GM21529 (cell line): ENCODE results near the gene ZNF264.
"Not testable (repeated sequence)": the region's sequence is repeated elsewhere in the genome, so short reads cannot be mapped to it uniquely, and the experiment has no call there.

ENCODE experiments used
- ATAC-seq: cut with Tn5 transposase; IDR thresholded peaks from one replicate; pipeline ENCODE4 v1.9.1; 2021; ENCODE audit not compliant: unreplicated experiment

Gene ZNF264

GRCh38 chr19:57191141-57192076 lies at the start of gene ZNF264:
TSS of gene ZNF264 (plus strand) at chr19:57191500. CDS start at chr19:57191914, 414 bp downstream.
- ATAC-seq, result peak; percentile 91

GRCh38 chr19:57141699-57142098 lies 49.6 kb upstream of the ZNF264 start:
- ATAC-seq, result no peak

- no peak for ATAC-seq
Measured at GRCh38 chr19:57152921-57153320, 38.4 kb upstream of the ZNF264 start.

GRCh38 chr19:57161985-57162539 lies 29.2 kb upstream of the ZNF264 start:
- no peak for ATAC-seq

GRCh38 chr19:57165846-57166245 lies 25.5 kb upstream of the ZNF264 start:
- ATAC-seq, result no peak

GRCh38 chr19:57167385-57167784 lies 23.9 kb upstream of the ZNF264 start, which contains the start of gene DUXA:
TSS of gene DUXA (minus strand) at chr19:57167485. CDS start at chr19:57167443, 42 bp downstream.
- no peak for ATAC-seq

GRCh38 chr19:57171551-57172081 lies 19.7 kb upstream of the ZNF264 start:
- ATAC-seq, result no peak

GRCh38 chr19:57190301-57190700 lies 999 bp upstream of the ZNF264 start:
- no peak for ATAC-seq

GRCh38 chr19:57192077-57192420 lies 749 bp downstream of the ZNF264 start:
- ATAC-seq, result no peak

- no peak for ATAC-seq
Measured at GRCh38 chr19:57192993-57193392, 1.7 kb downstream of the ZNF264 start.

GRCh38 chr19:57197874-57198273 lies 6.6 kb downstream of the ZNF264 start:
- ATAC-seq, result not testable (repeated sequence)

GRCh38 chr19:57202160-57202559 lies 10.9 kb downstream of the ZNF264 start:
- no peak for ATAC-seq

GRCh38 chr19:57210381-57210780 lies 19.1 kb downstream of the ZNF264 start:
- ATAC-seq, result no peak

GRCh38 chr19:57212109-57212508 lies 20.8 kb downstream of the ZNF264 start:
- ATAC-seq, result no peak

GRCh38 chr19:57227502-57227901 lies 36.2 kb downstream of the ZNF264 start:
- ATAC-seq, result no peak

- ATAC-seq, result no peak
Measured at GRCh38 chr19:57231686-57232085, 40.4 kb downstream of the ZNF264 start.

- no peak for ATAC-seq
Measured at GRCh38 chr19:57233207-57233606, 41.9 kb downstream of the ZNF264 start.

GRCh38 chr19:57239982-57240310 lies 48.6 kb downstream of the ZNF264 start:
- no peak for ATAC-seq

- ATAC-seq, result peak; percentile 88
Measured at GRCh38 chr19:57240311-57241090, 49.2 kb downstream of the ZNF264 start, which contains the start of gene ZNF805. TSS of gene ZNF805 (plus strand) at chr19:57240632. CDS start at chr19:57240892, 260 bp downstream.

- no peak for ATAC-seq
Measured at GRCh38 chr19:57241176-57241575, 49.9 kb downstream of the ZNF264 start.

GRCh38 chr19:57242821-57243220 lies 51.5 kb downstream of the ZNF264 start:
- ATAC-seq, result no peak
